GM21526 (cell line): ENCODE data around the gene CRYBA2.

Experiments used
- ATAC-seq: cut with Tn5 transposase; IDR thresholded peaks from one replicate; pipeline ENCODE4 v1.9.1; 2021; ENCODE audit warnings: moderate library complexity; ENCODE audit not compliant: unreplicated experiment, low FRiP score

CRYBA2 gene

GRCh38 chr2:218999881-219000568 is 6.8 kb upstream of the CRYBA2 start:
- ATAC-seq: no peak

DNA sequence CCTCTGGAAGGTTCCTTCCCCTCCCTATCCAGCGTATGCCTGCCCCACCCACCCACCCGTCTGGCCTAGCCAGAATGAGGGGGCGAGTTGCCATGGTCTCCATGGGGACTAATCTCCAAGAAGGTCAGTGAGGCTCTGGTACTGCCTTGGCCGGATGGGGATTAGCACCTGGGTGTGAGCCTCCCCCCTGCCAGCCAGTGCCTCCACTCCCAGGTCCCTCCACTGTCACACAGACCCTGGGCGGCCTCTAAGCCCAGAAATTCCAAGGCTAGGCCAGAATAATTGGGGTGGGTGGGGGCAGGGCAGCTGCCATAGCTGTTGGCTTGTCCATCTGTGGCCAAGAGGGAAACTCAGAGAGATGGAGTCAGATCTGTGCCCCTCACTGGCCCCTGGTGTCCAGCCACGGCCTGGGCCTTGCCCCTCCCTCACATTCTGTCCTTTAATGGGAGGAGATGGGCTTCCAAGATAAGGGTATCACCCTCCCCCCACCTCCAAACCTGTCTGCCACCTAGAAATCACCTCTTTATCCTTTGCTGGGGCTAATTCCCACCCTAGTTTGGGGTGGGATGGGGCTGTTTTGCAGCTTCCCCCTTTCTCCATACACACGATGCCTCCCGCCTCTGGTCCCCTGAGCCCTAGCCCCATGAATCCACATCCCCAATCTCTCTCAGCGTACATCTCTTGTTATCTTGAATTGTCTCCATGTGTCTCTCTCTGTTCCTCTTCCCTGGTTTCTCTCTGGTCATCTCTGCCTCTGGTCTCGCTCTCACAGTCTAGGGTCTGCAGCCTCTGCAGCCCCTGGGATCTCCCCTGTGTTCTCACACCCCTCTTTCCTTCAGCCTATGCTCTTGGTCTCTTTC is 6.0 kb upstream of the CRYBA2 start:
- ATAC-seq: no peak

DNA sequence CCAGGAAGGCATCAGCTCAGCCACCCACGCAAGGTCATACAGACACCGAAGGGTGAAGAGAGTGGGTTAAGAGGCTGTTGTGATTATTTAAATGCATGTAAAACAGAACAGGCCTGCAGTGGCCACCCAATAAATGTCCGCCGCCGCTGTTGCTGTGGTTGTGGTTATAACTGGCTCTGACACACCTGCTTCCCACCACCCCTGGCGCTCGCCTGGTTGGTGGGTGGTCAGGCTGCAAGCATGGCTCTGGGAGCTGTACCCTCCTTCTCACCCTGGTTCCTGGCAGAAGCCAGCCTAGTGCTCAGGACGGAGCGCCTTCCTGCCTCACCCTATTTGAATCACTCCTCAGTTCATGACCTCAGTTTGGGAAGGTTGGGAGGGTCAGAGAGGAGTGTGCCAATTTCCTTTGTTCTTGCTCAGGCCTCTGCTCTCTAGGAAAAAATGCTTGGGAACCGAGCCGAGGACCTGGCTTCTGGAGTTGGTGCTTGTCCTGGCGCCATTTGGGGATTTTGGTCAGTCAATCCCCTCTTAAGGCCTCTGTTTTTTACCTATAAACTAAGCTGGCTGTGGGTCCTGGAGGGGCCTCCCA is 5.3 kb upstream of the CRYBA2 start:
- ATAC-seq: no peak

GRCh38 chr2:218997731-218998130 is 4.5 kb upstream of the CRYBA2 start:
- no peak for ATAC-seq

DNA sequence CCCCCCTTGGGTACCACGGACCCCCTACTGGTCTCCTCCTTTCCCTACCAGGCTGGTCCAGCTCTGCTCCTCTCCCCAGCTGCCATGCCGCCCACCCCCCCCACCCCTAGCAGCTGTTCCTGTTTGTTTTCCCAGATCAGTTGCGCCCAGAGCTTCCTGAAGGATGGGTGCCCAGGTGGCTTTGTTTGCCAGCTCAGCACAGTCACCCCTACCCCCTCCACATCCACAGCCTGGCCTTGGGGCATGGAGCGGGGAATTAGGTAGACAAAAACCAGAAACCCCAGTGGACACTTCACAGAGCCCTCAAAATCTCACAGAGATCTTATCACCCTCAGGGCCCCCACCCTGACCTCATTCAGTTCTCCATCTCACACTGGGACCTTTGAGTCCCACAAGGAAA is 3.7 kb upstream of the CRYBA2 start:
- no peak for ATAC-seq

GRCh38 chr2:218995972-218996711 is 2.9 kb upstream of the CRYBA2 start:
- ATAC-seq: no peak

- no peak for ATAC-seq
Observed at GRCh38 chr2:218995561-218995960, 2.3 kb upstream of the CRYBA2 start.

DNA sequence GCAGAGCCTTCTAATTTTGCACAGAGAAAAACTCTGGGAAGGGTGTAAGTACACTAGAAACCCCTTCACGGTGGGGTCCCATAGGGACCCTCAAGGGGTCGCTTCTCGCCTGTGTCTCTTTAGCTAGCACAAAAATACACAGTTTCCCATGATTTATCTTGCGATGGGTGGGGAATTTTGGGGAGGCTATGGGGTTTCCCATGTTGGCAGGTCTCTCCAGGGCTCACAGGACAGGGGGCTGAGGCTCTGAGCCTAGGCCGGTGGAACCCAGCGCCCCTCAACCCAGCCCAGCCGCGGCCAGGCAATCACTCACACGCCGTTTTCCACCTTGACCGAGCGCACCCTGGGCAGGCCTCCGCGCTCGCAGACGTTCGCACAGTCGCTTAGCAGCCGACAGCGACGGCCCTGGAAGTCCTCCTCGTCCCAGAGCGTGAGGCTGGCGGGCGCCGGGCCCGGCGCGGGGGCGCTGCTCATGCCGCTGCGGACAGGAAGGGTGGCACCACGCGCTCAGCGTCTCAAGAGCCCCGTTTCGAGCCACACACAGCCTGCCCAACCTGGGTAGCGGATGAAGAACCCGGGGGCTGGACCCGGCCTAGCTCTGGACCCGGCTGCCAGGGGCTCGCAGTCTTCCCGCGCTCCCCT is 398 bp downstream of the CRYBA2 start:
- ATAC-seq: no peak

- ATAC-seq: no peak
Observed at GRCh38 chr2:218992196-218992595, 1.0 kb downstream of the CRYBA2 start.

- no peak for ATAC-seq
Observed at GRCh38 chr2:218991674-218992168, 1.5 kb downstream of the CRYBA2 start.

- ATAC-seq: no peak
Observed at GRCh38 chr2:218990612-218991011, 2.6 kb downstream of the CRYBA2 start.

GRCh38 chr2:218990052-218990451 is 3.2 kb downstream of the CRYBA2 start:
- no peak for ATAC-seq

DNA sequence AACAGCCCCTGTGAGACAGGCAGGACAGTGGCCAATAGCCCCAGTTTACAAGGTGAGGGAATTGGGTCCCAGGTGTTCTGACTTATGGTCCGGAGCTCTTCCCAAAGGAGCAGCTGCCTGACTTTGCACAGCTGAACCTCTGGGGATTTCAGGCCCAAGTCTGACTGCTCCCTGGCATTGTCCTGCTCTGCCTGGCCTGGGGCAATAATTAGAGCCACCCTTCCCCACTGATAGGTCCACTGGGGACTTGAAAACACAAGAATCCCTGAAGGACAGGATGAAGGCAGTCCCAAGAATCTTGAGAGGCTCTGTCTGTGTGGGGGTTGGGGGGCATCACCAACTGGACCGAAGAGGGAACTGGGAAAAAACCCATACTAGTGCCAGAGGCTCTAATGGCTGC is 4.6 kb downstream of the CRYBA2 start:
- no peak for ATAC-seq

- no peak for ATAC-seq
Observed at GRCh38 chr2:218988164-218988563, 5.1 kb downstream of the CRYBA2 start.

DNA sequence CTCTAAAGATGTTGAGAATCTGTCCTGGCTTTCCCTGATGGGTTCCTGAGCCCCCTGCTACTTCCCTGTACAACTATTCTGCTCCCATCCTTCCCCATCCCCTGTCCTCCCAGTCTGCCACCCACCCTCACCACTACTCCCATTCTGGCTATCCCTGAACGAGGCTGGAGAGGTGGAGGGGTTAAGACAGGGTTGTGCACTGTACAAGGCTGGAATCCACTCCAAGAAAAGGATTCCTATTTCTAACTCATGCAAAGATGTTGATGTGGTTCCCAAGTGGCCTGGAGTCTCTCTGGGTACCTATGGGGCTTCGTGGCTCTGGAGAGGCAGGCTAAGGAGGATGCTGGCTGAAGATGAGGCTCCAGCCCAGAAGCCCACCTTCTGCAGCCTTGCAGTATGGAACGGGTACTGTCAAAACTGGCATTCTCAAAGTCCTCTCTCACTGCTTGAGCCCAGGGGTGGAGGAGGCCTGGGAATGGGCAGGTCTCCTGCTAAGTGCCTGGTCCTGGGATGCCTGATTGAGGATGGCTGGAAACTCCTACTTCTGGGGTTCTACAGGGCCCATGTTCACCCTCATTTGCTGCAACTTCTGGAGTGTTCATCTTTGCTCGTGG is 7.0 kb downstream of the CRYBA2 start:
- ATAC-seq: no peak

DNA sequence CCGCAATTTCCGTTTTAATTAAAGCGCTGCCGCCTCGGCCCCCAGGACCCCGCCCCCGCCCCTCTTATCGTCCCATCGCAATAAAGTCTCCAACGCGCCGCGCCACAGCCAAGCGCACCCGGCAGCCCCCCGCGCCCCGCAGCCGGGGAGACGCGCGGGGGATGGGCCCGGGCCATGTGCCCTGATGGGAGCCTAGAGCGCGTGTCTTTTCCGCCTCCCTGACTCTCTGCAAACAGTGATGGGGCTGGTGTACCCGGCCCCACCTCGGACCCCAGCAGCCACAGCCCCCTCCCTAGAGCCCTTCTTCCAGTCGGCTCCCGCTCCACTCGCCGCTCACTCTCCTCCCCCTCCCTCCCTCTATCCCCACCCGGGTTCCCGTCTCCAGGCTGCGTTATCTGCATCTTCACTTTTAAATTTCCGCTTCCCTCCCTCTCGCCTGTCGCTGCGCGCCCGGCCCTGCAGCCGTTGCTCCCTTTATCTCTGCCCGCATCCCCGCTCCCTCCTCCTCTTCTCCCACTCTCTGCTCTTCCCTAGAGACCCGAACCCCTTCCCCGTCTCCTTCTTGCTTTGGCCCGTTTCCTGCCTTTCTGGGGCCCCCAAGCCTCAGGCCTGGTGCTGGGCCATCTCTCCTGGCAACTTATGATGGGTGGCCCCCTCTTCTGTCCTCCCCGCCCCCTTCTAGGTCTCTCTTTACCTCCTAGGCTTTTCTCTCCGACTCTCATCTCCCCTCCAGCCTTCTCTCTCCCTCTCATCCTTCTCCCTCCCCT is 7.7 kb downstream of the CRYBA2 start:
- no peak for ATAC-seq

DNA sequence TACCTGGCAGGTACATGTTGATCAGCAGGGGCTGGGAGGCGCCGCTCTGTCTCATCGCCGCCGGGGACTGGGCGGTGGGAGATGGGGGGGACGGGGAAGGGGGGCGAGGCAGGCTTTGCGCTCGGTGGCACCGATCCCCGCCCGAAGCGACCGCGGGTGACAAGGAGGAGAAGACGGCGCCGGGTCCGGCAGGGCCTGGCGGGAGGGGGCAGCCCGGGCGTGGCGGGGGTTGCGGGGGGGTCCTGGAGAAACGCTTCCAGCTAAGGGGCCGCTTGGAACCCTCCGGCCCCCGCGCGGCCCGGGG is 8.2 kb downstream of the CRYBA2 start, which contains the start of gene FEV:
Gene FEV, minus strand, starts transcription at position 164 of the 304 bp plus-strand sequence. Its CDS starts 109 bp downstream, at position 55.
- no peak for ATAC-seq

- no peak for ATAC-seq
Observed at GRCh38 chr2:218984239-218985020, 8.8 kb downstream of the CRYBA2 start.

DNA sequence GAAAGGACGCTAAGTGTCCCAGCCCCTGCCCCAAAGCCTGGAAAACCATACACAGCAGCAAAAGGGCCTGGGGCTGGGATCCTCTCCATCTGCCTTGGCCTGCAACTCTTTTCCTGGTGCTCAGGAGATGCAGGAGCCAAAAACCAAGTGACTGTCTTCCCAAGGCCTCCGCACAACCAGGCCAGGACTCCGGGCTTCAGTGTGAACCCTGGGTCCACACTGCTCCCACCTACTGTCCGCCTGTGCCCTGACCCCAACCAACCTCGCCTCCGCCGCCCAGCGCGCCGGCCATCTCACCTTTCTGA is 9.3 kb downstream of the CRYBA2 start:
- ATAC-seq: no peak
